Measurements from ENCODE around the gene MTA3.

Gene MTA3

GRCh38 chr2:42607101-42607637 is 38.7 kb downstream of the MTA3 start:
- Histone ChIP-seq H3K4me3 (ENCODE audit: low read depth, low read length, poor library complexity, severe bottlenecking) (no peak overlapping the region), H3K27ac (ENCODE audit: low read depth, low read length, poor library complexity, severe bottlenecking) (no peak overlapping the region), H3K9me3 (ENCODE audit: low read length) (no peaks in the 10 kb centered on the region), H3K9ac (ENCODE audit: low read length) (no peak overlapping the region), H3F3A (ENCODE audit: insufficient read depth, low read length) (no peaks in the 10 kb centered on the region), H3K4me1 (ENCODE audit: insufficient read depth, low read length, severe bottlenecking) (no peaks in the 10 kb centered on the region), H3K36me3 (ENCODE audit: insufficient read depth, low read length) (peaks cover 65% of the 10 kb centered on the region), H3K27me3 (ENCODE audit: insufficient read depth, low read length) (no peaks in the 10 kb centered on the region), H3K4me2 (ENCODE audit: low read length) (no peak overlapping the region), H3K79me2 (ENCODE audit: insufficient read depth, low read length) (peaks cover 34% of the 10 kb centered on the region), H2AFZ (ENCODE audit: low read length) (no peak overlapping the region), H4K20me1 (ENCODE audit: insufficient read depth, low read length) (no peaks in the 10 kb centered on the region), H3K9me2 (ENCODE audit: low read depth, low read length) (no peaks in the 10 kb centered on the region)
- no peak for TF ChIP-seq EZH2 (IDR thresholded peaks at IDR 0.05; ENCODE audit: borderline replicate concordance, low read length)
- TF ChIP-seq CTCF (IDR thresholded peaks at IDR 0.05; ENCODE audit: low read length) = no peak

- Histone ChIP-seq H3K4me3 (ENCODE audit: low read depth, low read length, poor library complexity, severe bottlenecking) (no peak overlapping the region), H3K4me1 (ENCODE audit: insufficient read depth, low read length, severe bottlenecking) (no peaks in the 10 kb centered on the region), H3F3A (ENCODE audit: insufficient read depth, low read length) (no peaks in the 10 kb centered on the region), H3K9ac (ENCODE audit: low read length) (no peak overlapping the region), H3K4me2 (ENCODE audit: low read length) (no peak overlapping the region), H2AFZ (ENCODE audit: low read length) (no peak overlapping the region), H3K27ac (ENCODE audit: low read depth, low read length, poor library complexity, severe bottlenecking) (no peak overlapping the region), H3K79me2 (ENCODE audit: insufficient read depth, low read length) (peaks cover under 1% of the 10 kb centered on the region; the same call in 1 of the 2 replicates), H3K9me2 (ENCODE audit: low read depth, low read length) (no peaks in the 10 kb centered on the region), H3K9me3 (ENCODE audit: low read length) (no peaks in the 10 kb centered on the region), H4K20me1 (ENCODE audit: insufficient read depth, low read length) (no peaks in the 10 kb centered on the region), H3K27me3 (ENCODE audit: insufficient read depth, low read length) (no peaks in the 10 kb centered on the region), H3K36me3 (ENCODE audit: insufficient read depth, low read length) (peaks cover 89% of the 10 kb centered on the region)
- TF ChIP-seq CTCF (IDR thresholded peaks at IDR 0.05; ENCODE audit: low read length) (no peak), EZH2 (IDR thresholded peaks at IDR 0.05; ENCODE audit: borderline replicate concordance, low read length) (no peak)
These were observed 45.0 kb downstream of the MTA3 start for GRCh38 chr2:42613281-42614064.

- Histone ChIP-seq H3K9me3 (ENCODE audit: low read length) (no peaks in the 10 kb centered on the region), H3K4me3 (ENCODE audit: low read depth, low read length, poor library complexity, severe bottlenecking) (no peak overlapping the region), H3K79me2 (ENCODE audit: insufficient read depth, low read length) (no peaks in the 10 kb centered on the region), H3F3A (ENCODE audit: insufficient read depth, low read length) (no peaks in the 10 kb centered on the region), H3K9me2 (ENCODE audit: low read depth, low read length) (no peaks in the 10 kb centered on the region), H3K4me2 (ENCODE audit: low read length) (no peak overlapping the region), H3K36me3 (ENCODE audit: insufficient read depth, low read length) (peaks cover 90% of the 10 kb centered on the region), H3K9ac (ENCODE audit: low read length) (no peak overlapping the region), H3K27me3 (ENCODE audit: insufficient read depth, low read length) (no peaks in the 10 kb centered on the region), H2AFZ (ENCODE audit: low read length) (no peak overlapping the region), H4K20me1 (ENCODE audit: insufficient read depth, low read length) (no peaks in the 10 kb centered on the region), H3K27ac (ENCODE audit: low read depth, low read length, poor library complexity, severe bottlenecking) (no peak overlapping the region), H3K4me1 (ENCODE audit: insufficient read depth, low read length, severe bottlenecking) (no peaks in the 10 kb centered on the region)
- TF ChIP-seq CTCF (IDR thresholded peaks at IDR 0.05; ENCODE audit: low read length) = no peak
These were observed 46.4 kb downstream of the MTA3 start for GRCh38 chr2:42614838-42615237.

Data from OCI-LY1 (cell line).